HG02588 (cell line): Measurements from ENCODE around the gene NRP1.
"Not testable (repeated sequence)": the region's sequence is repeated elsewhere in the genome, so short reads cannot be mapped to it uniquely, and the experiment has no call there.

Source experiments
- ATAC-seq: cut with Tn5 transposase; IDR thresholded peaks from one replicate; pipeline ENCODE4 v1.9.1; 2021; ENCODE audit warnings: mild to moderate bottlenecking, moderate library complexity; ENCODE audit not compliant: unreplicated experiment

Gene NRP1

DNA sequence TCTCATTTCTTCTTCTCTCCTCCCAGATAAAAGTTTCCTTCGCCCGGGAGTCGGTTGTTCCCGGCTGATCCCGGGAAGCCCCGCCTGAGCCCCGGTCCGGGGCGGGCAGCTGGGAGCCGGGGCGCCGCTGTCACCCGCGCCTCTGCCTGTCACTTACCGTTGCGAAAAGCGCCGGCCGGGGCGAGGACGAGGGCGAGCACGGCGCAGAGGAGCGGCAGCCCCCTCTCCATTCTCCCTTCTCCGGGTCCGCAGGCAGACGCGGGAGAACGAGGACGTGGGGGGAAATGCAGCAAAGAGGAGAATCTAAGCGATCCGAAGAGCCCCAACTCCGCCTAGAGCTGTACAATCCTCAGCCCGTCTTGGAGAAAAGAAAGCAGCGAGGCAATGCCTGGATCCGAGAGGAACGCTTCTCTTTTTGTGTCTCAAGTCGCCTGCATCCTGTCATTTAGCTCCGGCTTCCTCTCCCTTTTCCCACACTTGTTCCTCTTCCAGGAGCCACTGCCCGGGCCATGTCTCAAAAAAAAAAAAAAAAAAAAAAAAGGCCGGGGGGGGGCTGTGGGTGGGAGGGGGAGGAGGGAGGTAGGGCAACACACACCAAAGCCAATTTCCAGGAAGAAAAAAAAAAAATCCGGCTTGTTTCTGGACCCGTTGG, at the start of gene NRP1:
NRP1 (minus strand) TSS at position 515 of the 652 bp plus-strand sequence; CDS start at position 230, 285 bp downstream.
- ATAC-seq: no peak

DNA sequence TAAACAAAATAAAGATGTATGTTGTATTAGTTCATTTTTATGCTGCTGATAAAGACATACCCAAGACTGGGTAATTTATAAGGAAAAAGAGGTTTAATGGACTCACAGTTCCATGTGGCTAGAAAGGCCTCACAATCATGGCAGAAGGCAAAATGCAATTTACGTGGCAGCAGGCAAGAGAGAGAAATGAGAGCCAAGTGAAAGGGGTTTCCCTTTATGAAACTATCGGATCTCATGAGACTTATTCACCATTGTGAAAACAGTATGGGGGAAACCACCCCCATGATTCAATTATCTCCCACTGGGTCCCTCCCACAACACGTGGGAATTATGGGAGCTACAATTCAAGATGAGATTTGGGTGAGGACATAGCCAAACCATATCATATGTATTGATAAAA, 49.7 kb upstream of the NRP1 start:
- not testable (repeated sequence) for ATAC-seq

DNA sequence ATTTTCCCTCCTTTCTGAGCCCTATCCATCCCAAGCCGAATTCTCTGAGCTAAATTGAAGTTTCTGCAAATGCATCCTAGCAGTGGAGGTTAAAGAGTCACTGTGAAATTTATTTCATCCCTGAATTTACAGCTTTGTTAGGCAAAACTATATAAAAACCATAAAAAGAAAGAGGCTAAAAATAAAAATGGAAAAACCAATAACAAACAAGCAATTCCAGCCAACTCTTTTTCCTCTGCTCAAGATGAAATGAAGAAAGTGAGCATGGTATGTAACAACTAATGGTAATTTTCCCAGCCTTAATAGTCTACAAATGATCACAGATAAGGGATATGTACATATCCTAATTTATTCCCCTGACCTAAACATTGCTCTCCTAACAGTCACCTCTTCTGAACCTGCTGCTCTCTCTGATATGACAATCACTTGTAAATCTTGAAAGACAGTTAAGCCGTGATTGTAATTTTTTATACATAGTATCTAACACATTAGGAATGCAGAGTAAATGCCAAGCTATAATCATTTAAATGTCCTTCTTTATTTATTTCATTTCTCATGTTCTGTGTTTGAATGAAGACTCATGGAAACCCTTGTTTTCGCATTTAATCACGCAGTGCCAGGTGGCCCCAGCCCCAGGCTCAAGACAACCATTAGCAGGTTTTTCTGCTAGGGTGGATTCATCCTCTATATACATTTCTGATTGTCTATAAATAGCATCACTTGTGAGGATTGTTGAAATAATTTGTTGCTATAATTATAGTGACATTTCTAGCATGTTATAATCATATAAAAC, 48.6 kb upstream of the NRP1 start:
- no peak for ATAC-seq

DNA sequence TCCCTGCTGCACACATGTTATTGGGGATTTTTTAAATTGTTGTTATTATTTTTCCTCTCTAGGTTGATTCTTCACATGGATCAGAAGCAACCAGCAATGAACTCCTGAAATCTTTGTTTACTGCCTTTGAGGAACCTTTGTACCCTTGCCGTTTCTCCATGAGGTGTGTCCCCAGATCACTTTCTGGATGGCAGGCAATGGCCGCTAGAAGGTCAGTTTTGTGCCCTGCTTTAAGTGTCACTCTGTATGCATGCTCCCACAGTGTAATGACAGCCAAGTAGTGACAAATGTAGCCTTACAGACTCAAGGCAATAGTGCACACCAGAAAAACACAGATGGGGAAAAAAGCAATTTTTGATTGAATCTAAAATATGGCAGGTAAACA, 47.7 kb upstream of the NRP1 start:
- no peak for ATAC-seq

DNA sequence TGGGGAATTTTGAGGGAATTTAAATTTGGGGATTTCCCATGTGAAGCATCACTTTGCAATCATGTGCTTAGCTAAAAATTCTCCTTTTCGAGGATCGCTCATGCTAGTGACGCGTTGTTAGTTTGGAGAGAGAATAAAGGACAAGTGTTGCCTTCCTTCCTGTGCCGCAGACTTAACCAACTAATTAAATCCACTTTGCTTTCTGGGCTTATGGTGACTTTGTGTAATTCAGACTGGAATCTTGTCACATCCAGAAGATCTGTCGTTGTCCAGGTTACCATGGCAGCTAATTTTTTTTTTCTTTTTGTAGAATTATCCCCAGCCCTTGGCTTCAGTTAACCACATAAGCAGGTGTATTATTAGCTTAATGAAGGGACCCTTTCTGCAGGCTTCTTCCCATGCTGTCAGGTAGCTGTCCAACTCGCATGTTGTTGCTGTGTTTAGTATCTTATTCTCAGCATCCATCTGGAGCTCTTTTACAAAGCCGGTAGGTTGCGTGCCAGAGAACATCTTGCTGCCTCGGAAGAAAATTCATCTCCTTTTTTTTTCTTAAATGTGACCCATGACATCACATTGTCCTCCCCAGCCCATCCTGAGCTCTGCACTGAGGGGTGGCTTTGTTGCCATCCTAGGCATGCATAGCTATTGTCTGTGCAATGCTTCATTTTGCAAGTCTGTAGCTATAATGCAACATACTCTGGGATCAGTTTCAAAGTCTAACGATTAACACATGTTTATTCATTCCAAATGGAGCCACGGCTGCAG, 47.2 kb upstream of the NRP1 start:
- ATAC-seq: no peak

DNA sequence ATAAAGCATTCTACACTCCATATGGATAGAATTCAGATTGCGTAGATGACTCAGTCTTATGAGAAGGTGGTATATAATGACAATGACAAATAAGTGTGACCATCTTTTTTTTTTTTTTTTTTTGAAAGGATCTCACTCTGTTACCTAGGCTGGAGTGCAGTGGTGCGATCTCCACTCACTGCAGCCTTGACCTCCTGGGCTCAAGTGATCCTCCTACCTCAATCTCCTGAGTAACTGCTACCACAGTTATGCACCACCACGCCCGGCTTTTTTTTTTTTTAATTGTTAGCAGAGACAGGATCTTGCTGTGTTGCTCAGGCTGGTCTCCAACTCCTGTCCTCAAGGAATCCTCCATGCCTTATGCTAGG, 43.2 kb upstream of the NRP1 start:
- no peak for ATAC-seq

DNA sequence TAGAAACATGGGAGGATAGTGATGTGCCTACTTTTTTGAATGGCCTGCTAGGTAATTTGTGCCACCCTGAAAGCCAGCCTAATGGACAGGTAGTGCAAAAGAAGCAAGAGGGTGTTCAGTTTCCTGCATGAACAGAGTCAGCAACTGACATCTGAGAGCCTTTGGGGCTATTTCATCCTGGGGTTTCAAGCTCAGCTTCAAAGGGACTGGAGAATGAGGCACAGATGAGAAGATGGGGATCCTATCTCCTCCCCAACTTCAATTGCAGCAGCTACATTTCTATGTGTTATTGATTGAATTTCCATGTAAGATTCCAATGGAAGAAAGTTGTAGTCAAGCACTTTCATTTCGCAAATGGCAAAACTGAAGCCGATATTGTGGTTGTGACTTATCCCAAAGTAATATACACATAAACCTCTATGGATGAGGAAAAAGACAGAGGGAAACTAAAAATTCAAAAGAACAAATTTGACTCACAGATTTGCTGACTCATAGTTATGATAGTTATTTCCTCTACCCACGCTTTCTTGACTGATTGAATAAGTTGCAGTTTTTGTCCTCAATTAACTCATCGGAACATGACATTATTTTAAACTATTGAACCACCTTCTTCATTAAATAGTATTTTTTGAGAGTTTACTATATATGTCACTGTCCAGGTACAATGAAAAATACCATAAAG, 42.6 kb upstream of the NRP1 start:
- ATAC-seq: no peak

DNA sequence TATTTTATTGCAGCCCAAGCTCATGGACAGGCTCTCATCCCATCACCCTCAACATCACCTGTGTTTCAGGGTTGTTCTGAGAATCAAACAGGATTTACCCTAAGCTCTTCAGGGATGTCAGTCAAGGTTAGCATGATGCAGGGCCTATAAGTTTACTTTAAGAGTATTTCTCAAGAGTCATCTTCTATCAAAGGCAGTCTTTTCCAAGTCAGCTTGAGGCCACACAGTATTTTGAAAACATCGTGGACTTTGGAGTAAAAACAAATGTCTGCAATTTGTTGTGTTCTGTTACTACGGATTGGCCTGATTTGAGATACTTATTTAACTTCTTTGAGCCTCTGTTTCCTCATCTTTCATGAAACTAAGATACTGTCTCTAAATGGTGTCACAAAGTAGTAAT, 42.0 kb upstream of the NRP1 start:
- ATAC-seq: no peak

DNA sequence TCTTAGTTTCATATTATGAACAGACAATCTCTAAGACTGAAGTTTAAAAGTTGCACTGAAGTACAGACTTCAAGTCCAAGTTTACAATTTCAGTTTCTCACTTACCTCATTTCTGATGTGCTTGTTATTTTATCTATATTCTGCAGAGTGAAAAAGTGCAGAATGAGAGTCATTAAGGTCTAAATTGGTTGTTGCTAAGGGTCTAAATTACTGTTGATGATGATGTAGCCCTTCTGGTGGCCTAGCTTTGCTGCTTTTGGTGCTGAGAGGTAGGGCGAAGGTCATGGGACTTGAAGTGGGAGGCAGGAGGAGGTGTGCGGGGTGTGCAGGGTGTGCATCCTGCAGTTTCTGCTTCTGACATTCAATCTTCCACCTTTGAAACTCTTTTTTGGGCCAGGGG, 38.8 kb upstream of the NRP1 start:
- no peak for ATAC-seq

DNA sequence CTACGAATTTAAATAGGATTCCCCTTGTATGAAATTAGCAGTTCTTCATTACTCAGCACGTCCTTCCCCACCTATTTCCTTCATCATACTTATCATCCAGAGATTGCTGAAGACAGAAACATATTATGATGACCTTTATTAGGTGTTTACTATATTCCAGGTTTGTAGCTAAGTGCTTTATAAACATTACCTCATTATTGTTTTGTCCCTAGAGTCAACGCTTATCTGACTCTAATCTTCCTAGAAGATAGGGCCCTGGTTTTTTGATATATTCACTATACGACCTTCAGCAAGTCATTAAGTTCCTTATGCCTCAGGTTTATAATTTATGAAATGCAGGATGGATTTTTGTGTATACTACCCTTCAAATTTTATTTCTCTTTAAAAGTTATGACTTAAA, 36.8 kb upstream of the NRP1 start:
- ATAC-seq: no peak

DNA sequence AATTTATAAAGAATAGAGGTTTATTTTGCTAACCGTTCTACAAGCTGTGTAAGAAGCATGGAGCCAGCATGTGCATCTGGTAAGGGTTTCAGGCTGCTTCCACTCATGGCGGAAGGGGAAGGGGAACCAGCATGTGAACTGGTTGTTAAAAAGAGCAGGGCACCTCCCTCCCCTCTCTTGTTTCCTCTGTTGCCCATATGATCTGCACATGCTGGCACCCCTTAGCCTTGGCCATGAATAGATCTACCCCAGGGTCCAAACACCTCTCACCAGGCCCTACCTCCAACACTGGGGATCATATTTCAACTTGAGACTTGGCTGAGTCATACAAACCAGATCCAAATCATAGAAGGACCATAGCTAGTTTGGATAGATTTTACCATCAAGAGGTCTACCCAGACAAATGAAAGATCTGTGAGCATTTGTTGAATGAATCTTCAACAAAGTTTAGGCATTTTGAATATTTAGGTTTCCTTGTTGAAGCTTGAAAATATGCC, 36.0 kb upstream of the NRP1 start:
- no peak for ATAC-seq

DNA sequence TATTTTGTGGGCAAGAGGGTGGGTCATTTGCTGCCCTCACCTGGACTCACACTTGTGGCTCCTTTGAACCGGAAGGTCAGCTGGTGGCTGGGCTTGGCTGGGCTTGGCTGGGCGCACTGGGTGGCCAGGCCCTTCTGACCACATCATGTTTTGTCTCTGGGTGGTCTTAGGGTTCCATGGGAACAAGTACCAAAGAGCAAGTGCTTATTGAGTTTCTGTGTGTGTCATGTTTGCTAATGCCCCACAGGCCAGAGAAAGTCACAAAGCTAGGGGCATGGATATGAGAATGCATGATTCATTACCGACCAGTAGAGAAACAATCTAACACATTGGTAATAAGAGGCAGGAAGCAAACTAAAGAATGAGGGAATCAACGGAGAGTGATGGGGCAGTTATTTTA, 33.6 kb upstream of the NRP1 start:
- ATAC-seq: no peak

DNA sequence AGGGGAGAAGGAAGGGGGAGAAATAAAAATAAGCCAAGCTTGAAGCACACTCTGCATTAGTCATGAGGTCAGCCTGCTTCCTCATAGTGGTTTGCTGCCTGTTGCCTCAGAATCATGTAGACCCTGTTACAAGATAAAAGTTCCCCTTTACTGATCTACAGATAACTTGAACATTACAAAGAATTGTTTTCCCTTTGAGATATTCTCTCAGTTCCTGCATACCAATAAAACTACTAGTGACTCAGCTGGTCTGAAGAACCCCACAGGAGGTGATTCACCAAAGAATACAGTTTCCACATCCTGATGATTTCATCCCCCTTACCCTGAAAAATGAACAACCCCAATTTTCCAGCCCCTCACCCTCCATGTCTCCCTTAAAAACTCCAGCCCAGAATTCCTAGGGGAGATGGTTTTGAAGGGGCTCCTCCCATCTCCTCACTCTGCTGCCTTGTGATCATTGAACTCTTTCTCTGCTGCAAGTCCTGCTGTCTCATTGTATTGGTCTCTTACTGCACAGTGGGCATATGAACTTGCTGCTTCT, 31.5 kb upstream of the NRP1 start:
- ATAC-seq: no peak

DNA sequence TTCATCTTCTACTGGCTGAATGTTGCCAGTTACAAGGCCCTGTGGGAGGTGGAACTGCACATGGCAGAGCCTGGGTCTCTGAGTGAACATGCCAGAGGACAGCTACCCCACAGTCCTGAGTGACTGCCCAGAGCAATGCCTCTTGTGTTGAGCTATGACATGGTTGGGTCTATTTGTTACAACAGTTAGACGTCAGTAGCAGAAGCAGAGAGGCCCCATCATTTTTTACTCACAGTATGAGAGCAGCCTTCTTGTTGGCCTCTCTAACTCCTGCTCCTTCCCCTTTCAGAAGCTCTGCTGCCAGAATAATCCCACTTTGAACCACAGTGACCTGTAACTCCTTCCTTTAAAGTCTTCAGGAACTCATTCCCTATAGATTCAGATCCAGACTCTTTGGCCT, 30.8 kb upstream of the NRP1 start:
- no peak for ATAC-seq

DNA sequence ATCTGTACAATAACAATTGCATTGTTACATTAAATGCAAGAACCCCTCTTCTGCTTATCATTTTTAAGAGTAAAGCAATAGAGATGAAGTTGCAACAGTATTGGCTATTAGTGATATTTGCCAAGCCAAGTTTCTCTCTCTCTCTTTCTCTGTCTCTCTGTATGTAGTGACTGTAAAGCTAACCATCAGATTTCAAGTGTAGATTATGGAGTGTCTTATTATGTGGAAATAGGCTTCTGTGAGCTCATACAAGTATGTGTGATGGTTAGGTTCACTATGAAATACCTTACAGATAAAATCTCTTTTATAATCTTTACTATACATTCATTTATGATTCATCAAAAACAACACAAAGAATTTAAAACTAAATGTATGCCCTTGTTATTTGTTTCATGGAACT, 28.6 kb upstream of the NRP1 start:
- no peak for ATAC-seq

DNA sequence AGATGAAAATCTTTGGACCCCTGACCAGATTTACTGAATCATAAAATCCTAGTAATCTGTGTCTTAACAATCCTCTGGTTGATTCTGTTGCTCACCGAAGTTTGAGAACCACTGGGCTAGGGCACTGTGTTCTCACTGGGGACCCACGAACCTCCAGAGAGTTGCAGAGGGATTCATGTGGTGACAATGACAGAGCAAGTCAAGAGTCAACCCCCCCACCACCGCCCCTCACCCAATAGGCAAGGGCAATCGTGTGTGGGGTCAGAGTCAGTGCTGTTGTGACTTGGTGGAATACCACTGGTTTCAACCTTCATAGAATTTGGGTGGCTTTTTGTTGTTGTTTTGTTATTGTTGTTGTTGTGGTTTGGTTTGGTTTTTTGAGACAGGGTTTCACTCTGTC, 23.5 kb upstream of the NRP1 start:
- ATAC-seq: no peak

DNA sequence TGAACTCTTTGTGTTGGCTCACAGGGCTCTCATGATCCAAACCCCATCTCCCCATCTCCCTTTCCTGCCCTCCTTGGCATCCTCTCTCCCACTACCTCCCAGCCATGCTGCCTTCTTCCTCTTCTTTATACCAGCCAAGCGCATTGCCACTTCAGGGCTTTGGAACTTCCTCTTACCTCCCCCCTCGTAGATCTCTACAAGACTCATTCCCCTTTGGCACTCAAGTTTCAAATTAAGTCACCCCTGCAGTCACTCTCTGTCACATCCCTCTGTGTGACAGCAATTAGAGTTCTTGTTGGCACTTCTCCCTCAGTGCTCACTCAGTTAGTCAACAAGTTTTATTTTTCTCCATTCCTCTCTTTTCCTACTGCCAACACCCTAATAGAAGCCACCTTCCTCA, 20.8 kb upstream of the NRP1 start:
- ATAC-seq: no peak

DNA sequence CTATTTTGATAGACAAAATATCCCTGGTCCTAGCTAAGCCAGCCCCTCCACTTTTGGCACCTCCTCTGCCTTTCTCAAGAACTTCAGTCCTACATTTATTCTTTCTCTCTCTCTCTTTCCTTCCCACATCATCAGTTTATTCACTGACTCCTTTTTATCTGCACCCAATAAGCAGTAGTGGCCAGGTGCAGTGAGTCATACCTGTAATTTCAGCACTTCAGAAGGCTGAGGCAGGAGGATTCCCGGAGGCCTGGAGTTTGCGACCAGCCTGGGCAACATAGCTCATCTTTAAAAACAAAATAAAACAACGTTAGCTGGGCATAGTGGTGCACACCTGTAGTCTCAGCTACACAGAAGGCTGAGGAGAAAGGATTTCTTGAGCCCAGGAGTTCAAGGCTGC, 19.4 kb upstream of the NRP1 start:
- ATAC-seq: no peak

DNA sequence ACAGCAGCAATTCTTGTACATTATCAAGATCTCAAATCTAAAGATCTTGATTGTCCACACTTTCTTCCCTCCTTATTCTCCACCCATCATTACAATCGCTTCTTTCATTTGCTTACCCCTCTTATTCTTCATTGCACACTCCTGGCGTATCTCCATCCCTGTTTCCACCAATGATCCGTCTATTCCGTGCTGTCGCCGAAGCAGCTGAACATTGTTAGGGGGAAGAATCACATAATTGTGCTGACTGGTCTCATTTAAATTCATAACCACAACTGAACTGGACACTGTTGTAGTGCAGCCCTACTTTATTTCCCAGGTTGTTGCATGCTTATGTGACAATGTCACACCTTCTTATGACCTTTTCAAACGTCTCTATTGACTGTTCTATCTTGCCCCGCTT, 18.9 kb upstream of the NRP1 start:
- no peak for ATAC-seq

DNA sequence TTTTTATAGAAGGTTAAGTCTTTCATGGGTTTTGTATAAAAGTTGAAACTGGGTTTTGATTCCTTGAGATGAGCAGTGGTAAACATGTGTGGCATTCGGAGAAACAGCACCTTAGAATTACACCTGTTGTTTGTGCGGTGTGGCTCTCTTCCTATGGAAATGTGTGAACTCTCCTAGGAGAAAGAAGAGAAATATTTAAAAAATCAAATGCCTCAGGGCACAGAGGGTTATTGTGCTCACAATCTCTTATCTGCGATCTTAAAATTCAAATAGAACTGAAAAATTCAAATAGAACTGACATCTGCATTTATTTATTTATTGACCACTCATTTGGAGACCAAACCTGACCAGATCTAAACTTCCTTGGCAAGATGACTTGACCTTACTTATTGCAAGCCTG, 18.1 kb upstream of the NRP1 start:
- ATAC-seq: no peak

DNA sequence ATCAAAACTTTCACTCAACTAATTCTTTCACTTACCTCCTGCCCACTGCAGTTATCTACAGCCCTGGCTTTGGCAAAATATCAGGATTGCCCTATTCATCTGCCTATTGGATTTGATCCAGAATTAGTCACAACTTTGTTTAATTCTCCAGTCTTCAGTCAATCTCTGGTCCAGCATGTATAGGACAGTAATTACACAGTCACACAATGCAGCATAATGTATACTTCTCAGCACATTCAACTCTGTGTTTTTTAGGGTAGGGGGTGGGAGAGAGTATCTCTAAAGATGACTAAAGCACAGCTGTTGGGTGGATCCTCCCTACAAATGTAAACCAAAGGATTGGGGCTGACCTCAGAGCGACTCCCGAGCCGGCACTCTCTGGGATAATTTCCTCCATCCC, 17.7 kb upstream of the NRP1 start:
- no peak for ATAC-seq
